Muscle of leg (tissue), 11 donors: ENCODE measurements around the gene PRSS37. TPM values are rescaled to one million over a fixed set of nuclear protein-coding genes. Genes with fewer than 3 reads are reported as not detected.

Experiments
- DNase-seq: peaks from one replicate; pipeline ENCODE4 v3.0.0; 2013
- H3K27ac ChIP-seq: one replicate; pipeline ENCODE4 v1.5.1; 2013; ENCODE audit warnings: mild to moderate bottlenecking, low read length, control low read depth
- H3K27me3 ChIP-seq: one replicate; pipeline ENCODE4 v1.6.1; 2013; ENCODE audit warnings: low read length; ENCODE audit not compliant: control insufficient read depth, insufficient read depth
- H3K36me3 ChIP-seq: one replicate; pipeline ENCODE4 v1.6.1; 2013; ENCODE audit warnings: low read length; ENCODE audit not compliant: control insufficient read depth, insufficient read depth
- H3K4me1 ChIP-seq: one replicate; pipeline ENCODE4 v1.6.1; 2013; ENCODE audit warnings: low read length; ENCODE audit not compliant: control insufficient read depth, insufficient read depth
- H3K4me3 ChIP-seq: one replicate; pipeline ENCODE4 v1.5.1; 2013; ENCODE audit warnings: low read length, control low read depth
- H3K9me3 ChIP-seq: replicated peaks from 2 replicates; pipeline ENCODE4 v1.6.1; 2013; ENCODE audit warnings: low read depth, low read length; ENCODE audit not compliant: control insufficient read depth
- WGBS: methylation state at CpG from one replicate; pipeline ENCODE4 v1.1.5; 2013; ENCODE audit warnings: missing lambda C conversion rate; ENCODE audit not compliant: insufficient coverage; 5-methylcytosine and 5-hydroxymethylcytosine counted together
- polyA plus RNA-seq, 8 donors: library from polyadenylated mRNA; unstranded; fragments of 120-200 nt; gene quantifications; one replicate each; pipeline versions ENCODE4 v1.2.1 to v1.2.3, GENCODE V29; 2013; ENCODE audit warnings: inconsistent platforms in 1 of 8, low replicate concordance in 1 of 8; ENCODE audit not compliant: insufficient read length in 8 of 8, insufficient read depth in 1 of 8
- total RNA-seq: library from RNA; stranded (reverse); fragments of 120-200 nt; gene quantifications from one replicate; pipeline ENCODE4 v1.2.4, GENCODE V29; 2013

The PRSS37 gene
- total and polyA plus RNA-seq, 9 donors, result 0.10 to 0.19 (median 0.13) TPM; not detected in 5

DNA sequence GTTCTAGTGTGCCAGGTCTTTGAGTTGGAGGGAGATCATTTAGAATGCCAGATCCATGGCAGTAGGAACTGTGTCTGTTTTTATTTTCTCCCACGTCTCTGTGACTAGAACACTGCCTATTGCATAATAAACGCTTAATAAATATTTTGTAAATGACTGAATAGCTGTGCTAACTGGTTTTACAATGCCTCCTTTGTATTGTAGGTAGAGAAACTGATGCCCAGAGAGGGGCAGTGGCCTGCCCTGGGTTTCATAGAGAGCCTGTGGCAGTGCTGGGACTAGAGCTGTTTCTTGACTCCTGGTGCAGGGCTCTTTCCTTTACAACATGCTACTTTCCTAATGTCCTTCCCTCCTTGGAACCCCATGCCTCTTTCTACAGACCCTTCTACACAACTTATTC, 48.8 kb downstream of the PRSS37 start:
- H3K27me3 ChIP-seq, result no peaks in the 10 kb centered on the region
- no peak overlapping the region for H3K27ac ChIP-seq
- WGBS, result no CpG with 5 or more reads among the region's 2 CpGs
- H3K4me1 ChIP-seq, result no peaks in the 10 kb centered on the region
- no peak overlapping the region for H3K4me3 ChIP-seq
- no peaks in the 10 kb centered on the region for H3K9me3 ChIP-seq
- H3K36me3 ChIP-seq, result peaks cover 9% of the 10 kb centered on the region
- DNase-seq, result no peak

DNA sequence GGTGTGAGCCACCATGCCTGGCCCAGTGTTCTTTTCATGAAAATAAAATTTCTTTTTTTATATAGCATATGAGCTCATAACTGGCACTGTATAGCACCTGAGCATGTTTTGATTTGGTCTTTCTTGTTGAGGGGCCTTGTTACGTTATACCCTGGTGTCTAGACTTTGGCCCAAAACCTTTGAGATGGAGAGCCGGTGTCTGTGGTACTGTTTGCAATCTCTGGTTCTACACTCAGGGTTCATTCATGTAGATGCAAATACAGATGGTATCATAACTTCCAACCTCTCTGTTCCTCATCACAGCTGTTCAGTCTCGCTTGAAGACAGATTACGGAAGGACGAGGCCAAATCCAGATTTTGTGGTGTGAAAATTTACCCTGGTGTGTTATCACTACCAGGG, 51.4 kb downstream of the PRSS37 start, which contains the start of gene TAS2R5:
TAS2R5 (plus strand) TSS at position 301 of the 400 bp plus-strand sequence. CDS start 145 bp downstream, outside the sequence.
- H3K9me3 ChIP-seq, result no peaks in the 10 kb centered on the region
- 100% methylated on average over 1 of the region's 5 CpGs for WGBS
- H3K4me3 ChIP-seq, result no peak within 1 kb of the TSS
- no peaks in the 10 kb centered on the region for H3K4me1 ChIP-seq
- H3K27me3 ChIP-seq, result no peaks in the 10 kb centered on the region
- H3K27ac ChIP-seq, result no peak within 1 kb of the TSS
- DNase-seq, result no peak
- peaks cover 9% of the 10 kb centered on the region for H3K36me3 ChIP-seq

DNA sequence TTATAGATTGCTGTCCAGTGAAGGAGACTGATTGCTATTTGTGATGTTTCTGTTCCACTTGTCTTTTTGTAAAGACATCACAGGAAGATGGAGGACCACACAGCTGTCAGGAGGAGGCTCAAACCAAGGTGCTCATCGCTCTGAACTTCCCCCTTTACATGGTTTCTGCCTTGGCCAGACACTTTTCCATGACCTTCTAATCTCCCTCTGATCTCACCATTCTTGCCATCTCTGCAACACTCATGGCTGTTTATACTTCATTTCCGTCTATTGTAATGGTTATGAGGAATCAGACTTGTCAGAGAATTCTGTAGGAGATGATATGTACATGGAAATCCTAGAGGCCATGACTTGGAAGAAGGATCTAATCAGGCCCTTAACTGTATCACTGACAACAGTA, 53.0 kb downstream of the PRSS37 start:
- H3K27me3 ChIP-seq, result no peaks in the 10 kb centered on the region
- H3K4me1 ChIP-seq, result no peaks in the 10 kb centered on the region
- 100% methylated on average over 1 of the region's 2 CpGs for WGBS
- no peaks in the 10 kb centered on the region for H3K9me3 ChIP-seq
- H3K4me3 ChIP-seq, result no peak overlapping the region
- peaks cover 9% of the 10 kb centered on the region for H3K36me3 ChIP-seq
- DNase-seq, result no peak
- H3K27ac ChIP-seq, result no peak overlapping the region

Other genes starting within 250 kb of the PRSS37 start
- 8.7 TPM for gene DENND11, start 139.3 kb downstream of the PRSS37 start, total RNA-seq
- gene DENND11, start 139.3 kb downstream of the PRSS37 start, polyA plus RNA-seq, result 10 to 100 TPM in 1 of 8 donors, 1 to 10 TPM in 7; 6.3 to 10.1 (median 7.6) TPM
- gene WEE2, start 133.1 kb downstream of the PRSS37 start, total RNA-seq, result 0.09 TPM
- under 1 TPM in 3 of 8 donors, not detected in 5; 0.06 to 0.44 (median 0.12) TPM for gene WEE2, start 133.1 kb downstream of the PRSS37 start, polyA plus RNA-seq
- gene SSBP1, start 103.1 kb downstream of the PRSS37 start, total RNA-seq, result 134 TPM
- 100 to 1,000 TPM in 4 of 8 donors, 10 to 100 TPM in 4; 89.1 to 108 (median 99.8) TPM for gene SSBP1, start 103.1 kb downstream of the PRSS37 start, polyA plus RNA-seq
- 1.5 TPM for gene TAS2R3, start 77.4 kb downstream of the PRSS37 start, total RNA-seq
- gene TAS2R3, start 77.4 kb downstream of the PRSS37 start, polyA plus RNA-seq, result under 1 TPM in 7 of 8 donors, not detected in 1; 0.12 to 0.65 (median 0.36) TPM
- 1.5 TPM for gene TAS2R4, start 64.8 kb downstream of the PRSS37 start, total RNA-seq
- 1 to 10 TPM in 2 of 8 donors, under 1 TPM in 6; 0.26 to 2.2 (median 0.83) TPM for gene TAS2R4, start 64.8 kb downstream of the PRSS37 start, polyA plus RNA-seq
- gene TAS2R5, start 51.3 kb downstream of the PRSS37 start, total RNA-seq, result 1.1 TPM
- gene TAS2R5, start 51.3 kb downstream of the PRSS37 start, polyA plus RNA-seq, result 1 to 10 TPM in 5 of 8 donors, under 1 TPM in 3; 0.61 to 2.5 (median 1.4) TPM
- not detected for gene OR9A4, start 74.9 kb upstream of the PRSS37 start, total RNA-seq
- gene OR9A4, start 74.9 kb upstream of the PRSS37 start, polyA plus RNA-seq, result under 1 TPM in 1 of 8 donors, not detected in 7; 0.21 TPM
- 0.13 TPM for gene CLEC5A, start 105.5 kb upstream of the PRSS37 start, total RNA-seq
- under 1 TPM; 0.19 to 0.32 (median 0.24) TPM for gene CLEC5A, start 105.5 kb upstream of the PRSS37 start, polyA plus RNA-seq
- gene TAS2R38, start 132.3 kb upstream of the PRSS37 start, total RNA-seq, result not detected
- under 1 TPM in 4 of 8 donors, not detected in 4; 0.11 to 0.38 (median 0.21) TPM for gene TAS2R38, start 132.3 kb upstream of the PRSS37 start, polyA plus RNA-seq
- 0.13 TPM for gene MGAM, start 154.4 kb upstream of the PRSS37 start, total RNA-seq
- gene MGAM, start 154.4 kb upstream of the PRSS37 start, polyA plus RNA-seq, result under 1 TPM; 0.15 to 0.57 (median 0.33) TPM